GM18858 (cell line): ENCODE measurements around the gene FOXO6.

Experiments
- ATAC-seq: cut with Tn5 transposase; IDR thresholded peaks from one replicate; pipeline ENCODE4 v1.9.1; 2021; ENCODE audit not compliant: unreplicated experiment

Gene FOXO6

GRCh38 chr1:41419584-41420295 is 58.5 kb downstream of the FOXO6 start:
- ATAC-seq = no peak

GRCh38 chr1:41420351-41420750 is 59.1 kb downstream of the FOXO6 start:
- no peak for ATAC-seq

- ATAC-seq = no peak
These were observed 59.6 kb downstream of the FOXO6 start for GRCh38 chr1:41420860-41421259.

- ATAC-seq = no peak
These were observed 61.1 kb downstream of the FOXO6 start for GRCh38 chr1:41422306-41422705.

- ATAC-seq = no peak
These were observed 62.4 kb downstream of the FOXO6 start for GRCh38 chr1:41423511-41424191.

- ATAC-seq = no peak
These were observed 63.4 kb downstream of the FOXO6 start for GRCh38 chr1:41424581-41425118.

- no peak for ATAC-seq
These were observed 64.1 kb downstream of the FOXO6 start for GRCh38 chr1:41425369-41425768.

- ATAC-seq = no peak
These were observed 65.1 kb downstream of the FOXO6 start for GRCh38 chr1:41426201-41426890.

GRCh38 chr1:41427122-41427913 is 66.1 kb downstream of the FOXO6 start:
- no peak for ATAC-seq

GRCh38 chr1:41427916-41428737 is 66.9 kb downstream of the FOXO6 start:
- no peak for ATAC-seq

- no peak for ATAC-seq
These were observed 67.8 kb downstream of the FOXO6 start for GRCh38 chr1:41428738-41429640.

- no peak for ATAC-seq
These were observed 68.4 kb downstream of the FOXO6 start for GRCh38 chr1:41429641-41430035.

GRCh38 chr1:41430069-41430468 is 68.8 kb downstream of the FOXO6 start:
- no peak for ATAC-seq

- ATAC-seq = no peak
These were observed 69.3 kb downstream of the FOXO6 start for GRCh38 chr1:41430582-41430981.

GRCh38 chr1:41431490-41432350 is 70.5 kb downstream of the FOXO6 start:
- no peak for ATAC-seq
